Neural progenitor cell (in vitro differentiated cells): ENCODE data around the gene TRIM41. TPM values are rescaled to one million over a fixed set of nuclear protein-coding genes. Genes with fewer than 3 reads are reported as not detected.

Source experiments
- DNase-seq: peaks from one replicate; pipeline ENCODE4 v3.0.0-alpha.2; 2016; ENCODE audit warnings: low spot score
- H2AFZ ChIP-seq: fragments of 200-600 bp; sonication (generic); replicated peaks from 2 replicates; pipeline ENCODE4 v1.6.1; 2016; ENCODE audit warnings: antibody characterized with exemption
- H3F3A ChIP-seq: fragments of 200-600 bp; sonication (generic); 2 replicates; pipeline ENCODE4 v1.6.1; 2016; ENCODE audit warnings: antibody characterized with exemption, low read depth
- H3K27ac ChIP-seq: fragments of 200-600 bp; sonication (generic); 2 replicates; pipeline ENCODE4 v1.5.1; 2016; ENCODE audit warnings: mild to moderate bottlenecking
- H3K27me3 ChIP-seq: fragments of 200-600 bp; sonication (generic); 2 replicates; pipeline ENCODE4 v1.6.1; 2016; ENCODE audit warnings: mild to moderate bottlenecking, moderate library complexity
- H3K36me3 ChIP-seq: fragments of 200-600 bp; sonication (generic); 2 replicates; pipeline ENCODE4 v1.5.1; 2016
- H3K4me1 ChIP-seq: fragments of 200-600 bp; sonication (generic); 2 replicates; pipeline ENCODE4 v1.6.1; 2016; ENCODE audit warnings: mixed run types
- H3K4me2 ChIP-seq: fragments of 200-600 bp; sonication (generic); 2 replicates; pipeline ENCODE4 v1.6.1; 2016
- H3K4me3 ChIP-seq: fragments of 200-600 bp; sonication (generic); 2 replicates; pipeline ENCODE4 v1.5.1; 2016
- H3K79me2 ChIP-seq: fragments of 200-600 bp; sonication (generic); 2 replicates; pipeline ENCODE4 v1.6.1; 2016; ENCODE audit warnings: low read depth
- H3K9ac ChIP-seq: fragments of 200-600 bp; sonication (generic); 2 replicates; pipeline ENCODE4 v1.6.1; 2016
- H3K9me3 ChIP-seq: fragments of 200-600 bp; sonication (generic); 2 replicates; pipeline ENCODE4 v1.5.1; 2016; ENCODE audit warnings: low read depth
- H4K20me1 ChIP-seq: fragments of 200-600 bp; sonication (generic); 2 replicates; pipeline ENCODE4 v1.6.1; 2016; ENCODE audit warnings: low read depth
- H3K27ac Mint-ChIP-seq: 3 replicates; pipeline ENCODE4 v1.8.0; 2021; ENCODE audit warnings: mixed read lengths
- H3K27me3 Mint-ChIP-seq: 2 replicates; pipeline ENCODE4 v1.8.0; 2022; ENCODE audit warnings: low read depth, mild to moderate bottlenecking, inconsistent platforms, moderate library complexity, mixed read lengths; ENCODE audit not compliant: insufficient read depth
- H3K36me3 Mint-ChIP-seq: 3 replicates; pipeline ENCODE4 v1.8.0; 2021; ENCODE audit warnings: mixed read lengths
- H3K4me1 Mint-ChIP-seq: 3 replicates; pipeline ENCODE4 v1.8.0; 2021; ENCODE audit warnings: mixed read lengths
- H3K4me3 Mint-ChIP-seq: 3 replicates; pipeline ENCODE4 v1.8.0; 2021; ENCODE audit warnings: mild to moderate bottlenecking, moderate library complexity, mixed read lengths
- H3K9me3 Mint-ChIP-seq: 3 replicates; pipeline ENCODE4 v1.8.0; 2020; ENCODE audit warnings: mixed read lengths
- CTCF ChIP-seq: fragments of 200-600 bp; sonication (generic); IDR thresholded peaks from 2 replicates; pipeline ENCODE4 v1.5.1; 2017; ENCODE audit warnings: antibody characterized with exemption, mild to moderate bottlenecking
- EZH2 ChIP-seq: fragments of 200-600 bp; sonication (generic); IDR thresholded peaks from 2 replicates; pipeline ENCODE4 v1.6.1; 2017; ENCODE audit warnings: antibody characterized with exemption, mild to moderate bottlenecking, moderate library complexity
- EZH2phosphoT487 ChIP-seq: fragments of 200-600 bp; sonication (generic); IDR thresholded peaks from 2 replicates; pipeline ENCODE4 v1.6.1; 2017; ENCODE audit warnings: antibody characterized with exemption
- total RNA-seq: library from RNA; depleted of rRNA; stranded (reverse); fragments of >200 nt; gene quantifications from 2 replicates; pipeline ENCODE4 v1.2.3, GENCODE V29; 2015; ENCODE audit warnings: low replicate concordance

TRIM41 gene
- total RNA-seq, 1 donor from 2014 or later = 8.1 TPM

- no peak overlapping the region for H3K4me2 ChIP-seq
- H3K9me3 ChIP-seq = no peaks in the 10 kb centered on the region
- Mint-ChIP-seq H3K9me3 (peaks cover 2% of the 10 kb centered on the region), H3K4me3 (peak overlapping the region; percentile 68), H3K4me1 (peaks cover 13% of the 10 kb centered on the region), H3K27ac (no peak overlapping the region), H3K36me3 (no peaks in the 10 kb centered on the region), H3K27me3 (peaks cover 16% of the 10 kb centered on the region)
- H3F3A ChIP-seq = peaks cover 21% of the 10 kb centered on the region
- H3K27ac ChIP-seq = no peak overlapping the region
- H3K4me1 ChIP-seq = no peaks in the 10 kb centered on the region
- H3K27me3 ChIP-seq = peaks cover 9% of the 10 kb centered on the region
- peak overlapping the region; percentile 58 for H2AFZ ChIP-seq
- H4K20me1 ChIP-seq = no peaks in the 10 kb centered on the region
- H3K9ac ChIP-seq = no peak overlapping the region
- no peaks in the 10 kb centered on the region for H3K79me2 ChIP-seq
- no peak overlapping the region for H3K4me3 ChIP-seq
- no peaks in the 10 kb centered on the region for H3K36me3 ChIP-seq
- peak; percentile 87 for DNase-seq
- no peak for TF ChIP-seq EZH2phosphoT487
- peak; percentile 75 for TF ChIP-seq CTCF
Observed at GRCh38 chr5:181181650-181182565, 41.2 kb upstream of the TRIM41 start.

- no peaks in the 10 kb centered on the region for H3K9me3 ChIP-seq
Observed at GRCh38 chr5:181182651-181183050, 40.4 kb upstream of the TRIM41 start.

GRCh38 chr5:181184845-181185216 lies 38.2 kb upstream of the TRIM41 start:
- TF ChIP-seq CTCF (no peak), EZH2phosphoT487 (no peak), EZH2 (no peak)
- no peak for DNase-seq
- Histone ChIP-seq H3K9me3 (no peaks in the 10 kb centered on the region), H4K20me1 (peaks cover 10% of the 10 kb centered on the region), H3K4me2 (no peak overlapping the region), H3K4me1 (peaks cover under 1% of the 10 kb centered on the region), H3K36me3 (no peaks in the 10 kb centered on the region), H3F3A (peaks cover 37% of the 10 kb centered on the region), H3K9ac (no peak overlapping the region), H3K79me2 (no peaks in the 10 kb centered on the region), H3K27ac (no peak overlapping the region), H3K27me3 (peaks cover 10% of the 10 kb centered on the region), H2AFZ (peak overlapping the region; percentile 84), H3K4me3 (peak overlapping the region; percentile 47)
- peaks cover 18% of the 10 kb centered on the region for H3K9me3 Mint-ChIP-seq
- peaks cover 28% of the 10 kb centered on the region for H3K4me1 Mint-ChIP-seq
- peaks cover 8% of the 10 kb centered on the region for H3K36me3 Mint-ChIP-seq
- H3K27me3 Mint-ChIP-seq = peaks cover 32% of the 10 kb centered on the region
- no peak overlapping the region for H3K27ac Mint-ChIP-seq
- no peak overlapping the region for H3K4me3 Mint-ChIP-seq

More at GRCh38 chr5:181182651-181183050, 40.4 kb upstream of the TRIM41 start:
- no peak for DNase-seq
- H3K27ac ChIP-seq = no peak overlapping the region
- H3K4me2 ChIP-seq = no peak overlapping the region
- no peak for TF ChIP-seq EZH2phosphoT487
- no peak for TF ChIP-seq CTCF
- TF ChIP-seq EZH2 = no peak
- no peaks in the 10 kb centered on the region for H4K20me1 ChIP-seq
- H3K79me2 ChIP-seq = no peaks in the 10 kb centered on the region
- H3K36me3 ChIP-seq = no peaks in the 10 kb centered on the region
- peaks cover 17% of the 10 kb centered on the region for H3K27me3 Mint-ChIP-seq
- H3K9ac ChIP-seq = no peak overlapping the region
- H3K9me3 Mint-ChIP-seq = peaks cover 5% of the 10 kb centered on the region
- H2AFZ ChIP-seq = no peak overlapping the region
- no peaks in the 10 kb centered on the region for H3K36me3 Mint-ChIP-seq
- no peak overlapping the region for H3K27ac Mint-ChIP-seq
- peaks cover 21% of the 10 kb centered on the region for H3F3A ChIP-seq
- peaks cover 15% of the 10 kb centered on the region for H3K4me1 Mint-ChIP-seq
- H3K4me1 ChIP-seq = no peaks in the 10 kb centered on the region
- H3K27me3 ChIP-seq = peaks cover 2% of the 10 kb centered on the region
- H3K4me3 Mint-ChIP-seq = peak overlapping the region; percentile 68
- H3K4me3 ChIP-seq = no peak overlapping the region
